NCI-H526 treated with DMSO at 0.1 percent for 48 hours (cell line): ENCODE data around the gene TMEM256.

ENCODE experiments used
- DNase-seq: peaks from one replicate; lab custom pipeline; 2025; lab: John Stamatoyannopoulos, UW

TMEM256 gene

DNA sequence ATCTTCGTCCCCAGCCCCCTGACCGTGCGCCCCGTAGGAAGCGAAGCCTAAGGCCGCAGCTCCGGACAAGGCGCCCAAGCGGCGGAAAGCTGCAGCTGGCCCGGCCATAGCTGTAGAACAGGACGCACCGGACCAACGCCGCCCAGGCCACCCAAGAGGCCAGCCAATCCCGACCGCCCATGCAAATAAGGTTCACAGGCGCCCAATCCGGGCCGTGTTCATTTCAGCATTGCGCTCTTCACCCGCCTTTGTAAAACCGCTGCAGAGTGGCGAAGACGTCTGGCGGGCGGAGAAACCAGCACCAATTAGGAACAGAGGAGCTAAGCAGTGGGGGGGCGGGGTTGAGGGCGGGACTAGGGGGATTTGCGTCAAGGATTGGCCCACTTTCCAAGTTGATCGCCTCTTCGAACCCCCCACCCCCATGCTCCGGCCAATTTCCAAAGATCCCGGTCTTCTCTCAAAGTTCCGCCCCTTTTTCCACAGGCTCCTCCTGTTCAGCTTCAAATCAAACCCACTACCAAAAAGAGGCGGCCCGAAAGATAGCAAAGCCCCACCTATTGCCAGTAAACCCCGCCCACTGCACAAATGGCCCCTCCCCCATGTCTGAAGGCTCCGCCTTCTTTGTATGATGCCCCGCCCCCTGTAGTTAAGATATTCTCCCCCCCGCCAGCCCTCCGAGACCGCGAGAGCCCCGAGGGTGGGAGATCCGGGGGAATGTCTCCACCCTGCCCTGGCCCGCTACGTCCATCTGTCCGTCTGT lies at the start of gene TMEM256:
TMEM256 (minus strand) TSS at position 121 of the 760 bp plus-strand sequence; CDS start at position 108, 13 bp downstream.
- DNase-seq: peak; percentile 92

DNA sequence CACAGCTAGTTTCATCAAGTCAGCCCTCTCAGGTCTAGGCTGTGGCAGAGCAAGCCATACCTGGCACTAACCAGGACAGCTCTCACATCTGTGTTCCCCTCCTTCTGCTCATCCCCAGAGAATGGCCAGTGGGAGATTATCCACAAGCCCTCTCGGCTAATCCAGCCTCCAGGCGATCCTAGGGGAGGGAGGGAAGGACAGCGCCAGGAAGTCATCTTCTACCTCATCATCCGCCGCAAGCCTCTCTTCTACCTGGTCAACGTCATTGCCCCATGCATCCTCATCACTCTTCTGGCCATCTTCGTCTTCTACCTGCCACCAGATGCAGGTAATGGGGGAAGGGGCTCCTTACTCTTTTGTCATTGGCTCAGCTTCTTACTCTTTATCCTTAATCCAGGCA lies 44.6 kb upstream of the TMEM256 start:
- DNase-seq: no peak

DNA sequence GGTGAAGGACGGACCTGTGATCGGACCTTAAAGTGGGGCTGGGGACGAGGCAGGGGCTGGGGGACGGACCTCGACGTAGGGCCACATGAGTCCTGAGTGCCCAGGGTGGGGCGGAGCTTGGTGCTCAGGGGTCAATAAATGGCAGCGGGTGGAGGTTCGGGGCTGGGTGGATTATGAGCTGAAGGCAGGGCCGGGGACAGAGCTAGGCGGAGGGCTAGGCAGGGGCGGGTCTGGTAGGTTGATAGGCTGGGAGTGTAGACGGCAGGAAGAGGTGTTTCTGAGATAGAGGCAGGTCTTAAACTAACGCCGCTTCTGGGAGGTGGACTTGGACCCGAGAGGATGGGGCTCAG lies 41.7 kb upstream of the TMEM256 start:
- no peak for DNase-seq

DNA sequence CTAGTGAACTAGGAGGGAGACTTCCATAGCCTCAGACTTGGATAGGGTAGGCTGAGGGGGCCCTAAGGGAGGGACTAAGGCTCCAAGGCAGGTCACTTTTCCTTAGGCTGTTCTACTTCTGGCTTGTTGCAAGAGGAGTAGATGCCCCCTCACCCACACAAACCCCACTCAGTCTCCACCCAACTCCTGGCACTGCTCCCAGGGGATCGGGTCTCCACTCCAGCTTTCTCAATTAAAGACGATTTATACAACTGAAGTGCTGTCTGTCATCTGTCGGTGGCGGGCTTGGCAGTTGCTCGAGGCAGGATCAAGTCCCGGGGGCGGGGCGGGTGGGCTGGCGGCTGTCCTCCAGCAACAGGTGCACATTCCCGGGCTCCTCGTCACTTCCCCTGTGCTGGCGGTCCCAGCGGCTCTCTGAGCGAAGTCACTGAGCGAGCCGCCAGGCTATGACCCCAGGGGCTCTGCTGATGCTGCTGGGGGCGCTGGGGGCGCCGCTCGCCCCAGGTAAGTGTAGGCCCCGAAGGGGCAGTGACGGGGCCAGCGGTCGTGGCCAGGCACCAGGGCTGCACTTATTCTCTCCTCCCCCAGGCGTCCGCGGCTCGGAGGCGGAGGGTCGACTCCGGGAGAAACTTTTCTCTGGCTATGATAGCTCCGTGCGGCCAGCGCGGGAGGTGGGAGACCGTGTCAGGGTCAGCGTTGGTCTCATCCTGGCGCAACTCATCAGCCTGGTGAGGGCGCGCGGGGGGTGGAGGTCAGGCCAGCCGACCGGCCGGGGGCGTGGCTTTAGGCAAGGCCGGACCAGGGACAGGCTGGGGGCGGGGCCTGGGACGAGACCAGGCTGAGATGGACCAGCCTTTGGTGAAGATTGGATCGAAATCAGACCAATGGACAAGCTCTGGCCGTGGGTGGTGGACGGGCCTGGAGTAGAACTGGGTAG lies 41.1 kb upstream of the TMEM256 start, which contains the start of gene CHRNB1:
CHRNB1 (plus strand) TSS at position 380 of the 937 bp plus-strand sequence; CDS start at position 447, 67 bp downstream.
- DNase-seq: no peak

DNA sequence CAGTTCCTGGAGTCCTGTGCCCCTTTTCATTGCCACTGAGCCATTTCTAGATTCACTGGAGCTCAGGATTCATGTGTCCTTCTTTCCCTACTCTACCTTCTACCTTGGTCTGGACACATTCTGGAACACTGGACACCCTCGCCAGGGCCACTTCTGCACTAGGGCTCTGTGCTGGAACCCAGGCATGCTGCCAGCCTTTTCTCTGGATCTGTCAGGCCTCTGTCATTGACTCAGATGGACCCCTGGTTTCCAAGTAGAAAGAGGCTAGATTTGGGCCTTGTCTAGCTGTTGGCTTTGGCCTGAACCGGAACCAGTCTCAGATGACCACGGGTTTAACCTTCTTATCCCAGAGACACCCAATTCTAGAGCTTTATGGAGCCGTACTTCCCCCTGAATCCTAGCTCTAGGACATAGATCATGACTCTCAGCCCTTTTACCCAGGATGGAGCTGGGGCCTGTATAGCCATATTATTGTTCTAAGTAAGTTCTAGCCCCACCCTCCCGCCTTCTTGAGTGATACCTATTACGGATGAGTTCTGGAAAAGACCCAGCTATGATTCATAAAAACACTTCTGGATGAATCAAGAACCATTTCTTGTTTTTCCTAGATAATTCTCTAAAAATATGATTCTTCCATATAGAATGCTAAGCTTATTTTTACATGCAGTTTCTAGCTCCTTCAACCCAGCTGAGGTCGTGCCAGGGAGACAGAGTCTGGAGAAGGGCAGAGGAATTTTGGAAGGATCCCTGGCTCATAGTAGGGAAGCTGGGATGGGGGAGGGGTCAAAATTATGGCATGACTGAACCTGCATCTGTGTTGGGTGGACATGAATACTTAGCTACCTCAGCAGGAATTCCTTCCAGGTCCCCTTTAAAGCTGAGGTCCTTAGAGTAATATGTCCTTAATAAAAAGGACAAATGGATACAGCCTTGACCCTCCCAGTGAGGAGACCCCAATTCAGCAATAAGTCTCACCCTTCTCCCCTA lies 39.9 kb upstream of the TMEM256 start:
- no peak for DNase-seq

DNA sequence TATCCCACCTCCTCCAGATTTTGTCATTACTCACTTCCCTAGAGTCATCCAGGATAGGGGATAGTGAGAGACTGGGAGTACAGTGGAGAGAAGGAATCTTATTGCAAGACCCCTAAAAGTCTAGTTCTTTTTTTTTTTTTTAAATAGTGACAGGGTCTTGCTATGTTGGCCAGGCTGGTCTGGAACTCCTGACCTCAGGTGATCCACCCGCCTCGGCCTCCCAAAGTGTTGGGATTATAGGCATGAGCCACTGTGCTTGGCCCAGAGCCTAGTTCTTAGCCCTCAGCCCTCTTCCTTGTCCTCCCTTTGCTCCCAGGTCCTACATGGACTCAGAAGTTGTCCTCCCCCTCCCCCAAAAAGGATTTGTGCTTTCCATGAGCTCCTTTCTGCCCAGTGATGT lies 38.2 kb upstream of the TMEM256 start:
- no peak for DNase-seq

DNA sequence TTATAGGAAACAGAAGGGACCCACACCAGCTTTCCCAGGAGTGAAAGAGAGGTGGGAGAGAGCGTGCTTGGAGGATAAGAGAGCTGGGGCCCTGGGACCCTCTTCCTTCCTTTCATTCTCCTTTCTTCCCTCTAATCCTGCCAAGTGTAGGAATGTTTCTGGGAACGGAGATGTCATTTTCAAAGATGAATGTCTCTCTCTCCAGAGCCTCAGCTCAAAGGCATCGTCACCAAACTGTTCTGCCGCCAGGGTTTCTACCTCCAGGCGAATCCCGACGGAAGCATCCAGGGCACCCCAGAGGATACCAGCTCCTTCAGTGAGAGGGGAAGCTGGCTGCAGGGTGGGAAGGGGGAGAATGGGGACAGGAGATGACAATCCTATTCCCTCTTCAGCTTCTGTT lies 37.4 kb upstream of the TMEM256 start:
- no peak for DNase-seq

DNA sequence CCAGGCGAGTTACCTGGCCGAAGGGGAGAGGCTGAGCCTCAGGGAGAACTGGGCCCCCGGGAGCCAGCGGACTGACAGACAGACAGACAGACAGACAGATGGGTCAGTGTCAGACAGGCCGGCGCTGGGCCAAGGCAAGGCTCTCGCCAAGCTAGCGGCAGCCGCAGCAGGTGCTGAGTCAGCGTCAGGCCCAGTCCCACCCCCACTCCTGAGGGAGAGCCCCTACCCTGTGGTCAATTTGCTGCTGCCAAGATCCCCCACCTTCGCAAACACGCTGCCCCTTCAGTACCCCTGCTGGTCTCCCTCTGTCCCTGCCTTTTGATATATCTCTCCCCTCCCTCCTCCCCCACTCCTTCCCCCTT lies 36.9 kb upstream of the TMEM256 start:
- DNase-seq: peak; percentile 26

DNA sequence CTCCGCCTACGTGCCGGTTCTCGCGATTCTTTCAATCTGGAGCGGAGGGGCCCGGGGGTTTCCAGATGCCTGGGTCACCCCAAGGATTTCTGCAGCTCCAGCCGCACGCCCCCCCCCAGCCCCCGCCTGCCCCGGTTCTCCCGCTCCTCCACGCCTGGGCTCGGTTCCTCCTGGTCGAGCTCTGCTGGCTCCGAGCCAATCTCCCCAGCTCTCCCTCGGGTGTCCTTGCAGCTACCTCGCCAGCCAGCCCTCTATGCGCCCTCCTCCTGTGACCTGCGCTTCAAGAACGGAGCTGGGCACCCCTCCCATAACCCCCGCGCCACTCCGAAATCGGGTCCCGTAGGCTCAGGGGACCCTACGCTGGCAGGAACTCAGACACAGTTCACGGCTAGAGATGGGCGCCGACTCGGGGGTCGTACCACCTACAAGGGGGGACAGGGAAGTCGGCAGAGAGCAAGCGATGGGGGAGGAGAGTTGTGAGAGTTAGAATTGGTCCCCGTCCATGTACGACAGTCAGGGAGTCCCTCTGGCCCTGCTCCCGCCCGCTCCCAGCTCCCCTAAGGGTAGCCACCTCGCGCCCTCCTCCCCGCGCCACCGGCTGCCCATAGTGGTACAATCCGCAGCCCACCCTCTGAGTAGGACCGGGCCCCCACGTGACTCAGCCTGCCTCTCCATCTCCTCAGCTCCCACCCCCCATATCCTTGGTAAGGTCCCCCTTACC lies 36.4 kb upstream of the TMEM256 start:
- no peak for DNase-seq

DNA sequence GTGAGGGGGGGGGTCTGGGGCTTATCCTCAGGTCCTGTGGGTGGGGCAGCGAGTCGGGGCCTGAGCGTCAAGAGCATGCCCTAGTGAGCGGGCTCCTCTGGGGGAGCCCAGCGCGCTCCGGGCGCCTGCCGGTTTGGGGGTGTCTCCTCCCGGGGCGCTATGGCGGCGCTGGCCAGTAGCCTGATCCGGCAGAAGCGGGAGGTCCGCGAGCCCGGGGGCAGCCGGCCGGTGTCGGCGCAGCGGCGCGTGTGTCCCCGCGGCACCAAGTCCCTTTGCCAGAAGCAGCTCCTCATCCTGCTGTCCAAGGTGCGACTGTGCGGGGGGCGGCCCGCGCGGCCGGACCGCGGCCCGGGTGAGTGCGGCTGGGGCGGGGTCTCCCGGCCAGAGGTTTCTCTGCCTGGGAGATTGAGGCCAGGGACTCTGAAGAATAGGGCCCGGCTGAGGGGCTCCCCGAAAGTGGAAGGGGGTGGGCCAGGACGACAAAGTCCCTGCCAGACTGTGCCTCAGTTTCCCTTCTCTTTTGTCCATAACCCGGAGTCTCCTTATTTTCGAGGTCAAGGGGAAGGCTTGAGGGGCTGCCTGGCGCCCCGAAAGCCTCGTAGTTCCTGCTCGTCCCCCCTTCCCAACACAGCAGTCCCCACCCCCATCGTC lies 35.7 kb upstream of the TMEM256 start, which contains the start of gene FGF11:
FGF11 (plus strand) TSS at position 51 of the 651 bp plus-strand sequence; CDS start at position 160, 109 bp downstream.
- DNase-seq: no peak

DNA sequence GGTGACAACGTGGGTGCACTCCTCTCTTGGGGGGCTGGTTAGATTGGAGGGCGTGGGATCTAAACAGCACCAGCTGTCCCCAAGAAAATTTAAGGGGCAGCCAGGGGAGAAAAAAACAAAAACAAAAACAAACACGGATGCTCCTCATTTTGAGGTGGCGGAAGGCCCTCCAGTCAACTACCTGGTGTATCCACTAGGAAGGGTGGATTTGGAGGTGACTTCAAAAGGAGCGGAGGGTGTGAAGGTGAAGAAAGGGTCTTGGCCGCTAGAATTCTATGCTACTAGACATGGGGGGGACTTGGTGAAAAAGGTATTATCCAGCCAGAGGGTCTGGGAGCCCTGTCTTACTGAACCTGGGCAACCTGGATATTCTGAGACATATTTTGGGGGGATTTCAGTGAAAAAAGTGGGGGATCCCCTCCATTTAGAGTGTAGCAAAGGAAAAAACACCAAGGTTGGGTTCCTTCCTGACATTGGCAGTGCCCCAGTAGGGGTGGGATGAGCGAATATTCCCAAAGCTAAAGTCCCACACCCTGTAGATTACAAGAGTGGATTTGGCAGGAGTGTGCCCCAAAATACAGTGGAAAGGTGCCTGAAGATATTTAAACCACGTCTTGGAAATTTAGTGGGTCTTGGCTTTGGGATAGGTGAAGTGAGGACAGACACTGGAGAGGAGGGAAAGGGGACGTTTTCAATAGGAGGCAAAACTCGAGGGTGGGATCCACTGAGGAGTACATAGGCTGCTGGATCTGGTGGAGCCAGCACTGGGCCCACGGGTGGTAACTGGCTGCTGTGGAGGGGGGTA lies 35.0 kb upstream of the TMEM256 start:
- no peak for DNase-seq

DNA sequence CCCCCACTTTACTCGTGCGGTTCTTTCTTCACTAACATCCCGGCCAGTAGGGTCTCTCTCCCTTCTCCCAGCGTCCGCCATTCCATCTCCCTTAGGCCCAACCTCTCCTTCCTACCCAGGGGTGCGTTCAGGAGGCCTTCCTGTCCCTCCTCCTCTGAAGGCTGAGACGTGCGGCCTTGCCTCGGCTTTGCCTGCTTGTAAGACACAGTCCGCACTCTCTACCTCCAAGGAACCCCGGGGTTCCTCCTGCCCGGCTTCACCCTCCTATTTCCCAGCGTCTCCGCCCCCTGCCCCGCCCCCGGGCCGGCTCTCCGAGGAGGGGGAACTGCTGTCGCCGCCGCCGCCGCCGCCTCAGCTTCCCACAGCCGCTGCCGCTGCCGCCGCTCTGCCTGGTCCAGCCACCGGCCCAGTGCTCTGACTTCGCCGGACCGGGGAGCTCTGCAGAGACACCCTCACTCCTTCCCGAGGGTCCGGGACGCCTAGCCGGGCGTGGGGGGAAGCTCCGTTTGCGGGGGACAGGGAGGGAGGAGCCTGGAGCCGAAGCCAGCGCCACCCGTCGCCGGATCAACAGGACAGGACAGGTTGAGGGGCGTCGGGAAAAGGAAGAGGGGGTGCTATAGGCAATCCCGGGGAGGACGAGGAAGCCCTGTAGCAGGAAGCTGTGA lies 34.2 kb upstream of the TMEM256 start:
- DNase-seq: no peak

DNA sequence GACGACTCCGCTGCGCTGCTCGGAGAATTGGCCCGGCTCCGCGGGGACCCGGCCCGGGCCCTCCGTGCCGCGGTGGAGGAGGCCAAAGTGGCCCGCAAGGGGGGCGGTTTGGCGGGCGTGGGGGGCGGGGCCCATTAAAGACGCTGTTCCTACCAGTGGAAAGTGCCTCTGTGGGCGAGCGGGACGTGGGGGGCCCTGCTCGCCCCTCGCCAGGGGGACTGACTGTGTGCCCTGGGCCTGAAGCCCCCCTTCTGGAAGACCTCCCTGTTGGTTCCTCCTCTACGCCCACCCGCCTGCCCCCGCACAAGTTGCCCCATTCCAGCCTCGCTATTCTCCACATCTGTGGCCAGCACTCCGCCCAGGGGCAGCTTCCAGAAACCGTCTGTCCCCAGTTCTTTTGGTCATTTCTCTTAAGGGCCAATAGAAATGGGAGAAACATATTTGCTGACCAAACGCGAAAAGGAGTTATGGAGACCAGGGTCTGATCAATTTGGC lies 33.5 kb upstream of the TMEM256 start:
- DNase-seq: no peak

DNA sequence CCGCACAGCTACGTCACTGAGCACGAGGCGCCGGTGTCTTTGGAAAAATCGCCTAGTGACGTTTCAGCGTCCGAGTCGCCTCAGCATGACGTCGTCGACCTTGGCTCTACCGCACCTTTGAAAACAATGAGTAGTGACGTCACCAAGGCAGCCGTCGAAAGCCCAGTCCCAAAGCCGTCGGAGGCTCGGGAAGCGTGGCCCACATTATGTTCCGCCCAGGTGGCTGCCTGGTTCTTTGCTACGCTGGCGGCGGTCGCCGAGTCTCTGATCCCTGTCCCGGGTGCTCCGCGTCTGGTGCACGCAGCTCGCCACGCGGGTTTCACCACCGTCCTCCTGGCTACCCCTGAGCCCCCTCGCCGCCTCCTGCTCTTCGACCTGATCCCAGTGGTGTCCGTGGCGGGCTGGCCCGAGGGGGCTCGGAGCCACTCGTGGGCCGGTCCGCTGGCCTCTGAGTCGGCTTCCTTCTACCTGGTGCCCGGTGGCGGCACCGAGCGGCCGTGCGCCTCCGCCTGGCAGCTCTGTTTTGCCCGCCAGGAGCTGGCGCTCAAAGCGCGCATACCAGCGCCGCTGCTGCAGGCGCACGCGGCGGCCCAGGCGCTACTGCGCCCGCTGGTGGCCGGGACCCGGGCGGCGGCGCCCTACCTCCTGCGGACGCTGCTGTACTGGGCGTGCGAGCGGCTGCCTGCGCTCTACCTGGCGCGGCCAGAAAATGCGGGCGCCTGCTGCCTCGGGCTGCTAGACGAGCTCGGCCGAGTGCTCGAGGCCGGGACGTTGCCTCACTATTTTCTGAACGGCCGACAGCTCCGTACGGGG lies 32.9 kb upstream of the TMEM256 start:
- DNase-seq: peak; percentile 50

DNA sequence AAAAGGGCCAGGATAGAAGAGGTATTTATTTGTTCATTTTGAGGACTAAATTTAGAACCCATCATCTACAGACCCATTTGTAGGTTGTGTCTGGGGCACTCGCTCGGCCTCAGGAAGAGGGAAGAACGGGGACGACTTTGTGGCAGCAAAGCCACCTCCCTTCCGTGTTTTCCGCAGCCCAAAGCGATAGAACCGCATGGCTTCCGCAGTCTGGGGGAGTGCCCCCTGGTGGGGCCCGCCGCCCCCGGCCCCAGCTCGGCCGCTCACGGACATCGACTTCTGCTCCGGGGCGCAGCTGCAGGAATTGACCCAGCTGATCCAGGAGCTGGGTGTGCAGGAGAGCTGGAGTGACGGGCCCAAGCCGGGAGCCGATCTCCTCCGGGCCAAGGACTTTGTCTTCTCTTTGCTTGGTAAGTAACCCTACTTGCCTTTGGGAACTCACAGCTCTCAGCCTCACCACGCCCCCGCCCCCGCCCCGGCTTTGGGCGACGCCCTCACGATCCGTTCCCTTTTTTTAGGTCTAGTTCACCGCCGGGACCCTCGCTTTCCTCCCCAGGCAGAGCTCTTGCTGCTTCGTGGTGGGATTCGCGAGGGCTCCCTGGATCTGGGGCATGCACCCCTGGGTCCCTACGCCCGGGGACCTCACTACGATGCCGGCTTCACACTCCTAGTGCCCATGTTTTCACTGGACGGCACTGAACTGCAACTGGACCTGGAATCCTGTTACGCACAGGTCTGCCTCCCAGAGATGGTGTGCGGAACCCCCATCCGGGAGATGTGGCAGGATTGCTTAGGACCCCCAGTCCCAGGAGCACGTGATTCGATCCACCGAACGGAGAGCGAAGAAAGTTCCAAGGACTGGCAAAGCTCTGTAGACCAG lies 32.0 kb upstream of the TMEM256 start:
- DNase-seq: no peak

DNA sequence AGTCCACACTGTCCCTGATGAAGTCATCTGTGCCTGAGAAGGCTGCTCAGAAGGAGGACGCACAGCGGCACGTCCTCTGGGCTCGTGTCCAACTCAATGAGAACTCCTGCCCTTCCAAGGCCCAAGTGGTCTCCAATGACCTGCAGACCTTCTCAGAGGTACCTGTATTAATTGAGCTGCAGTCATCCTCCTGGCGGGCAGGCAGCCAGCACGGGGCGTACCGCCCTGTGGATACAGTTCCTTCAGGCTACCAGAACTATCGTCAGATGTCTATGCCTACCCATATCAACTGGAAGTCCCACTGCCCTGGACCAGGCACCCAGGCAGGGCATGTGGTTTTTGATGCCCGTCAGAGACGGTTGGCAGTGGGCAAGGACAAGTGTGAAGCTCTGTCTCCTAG lies 28.4 kb upstream of the TMEM256 start:
- no peak for DNase-seq

DNA sequence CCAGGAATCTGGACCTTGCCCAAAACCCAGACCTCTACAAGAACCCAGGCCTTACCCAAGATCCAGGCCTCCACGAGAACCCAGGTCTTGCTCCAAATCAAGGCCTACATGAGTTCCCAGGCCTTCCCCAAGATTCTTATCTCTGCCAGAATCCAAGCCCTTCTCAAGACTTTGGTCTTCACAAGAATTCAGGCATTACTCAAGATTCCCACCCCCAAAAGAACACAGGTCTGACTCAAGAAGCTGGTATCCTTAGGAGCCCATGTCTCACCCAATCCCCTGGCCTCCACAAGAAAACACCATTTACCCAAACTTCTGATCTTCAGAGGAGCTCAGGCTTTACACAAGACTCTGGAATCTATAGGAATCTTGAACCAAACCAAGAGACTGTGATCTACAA lies 27.3 kb upstream of the TMEM256 start:
- DNase-seq: no peak
